ENCODE measurements around the gene PSMD7. TPM values are rescaled to one million over a fixed set of nuclear protein-coding genes. Genes with fewer than 3 reads are reported as not detected.

Gene PSMD7
- total and polyA plus RNA-seq, 2 of the 4 experiments (the other 2 are of a cell fraction) = 80.8 to 98.3 TPM

DNA sequence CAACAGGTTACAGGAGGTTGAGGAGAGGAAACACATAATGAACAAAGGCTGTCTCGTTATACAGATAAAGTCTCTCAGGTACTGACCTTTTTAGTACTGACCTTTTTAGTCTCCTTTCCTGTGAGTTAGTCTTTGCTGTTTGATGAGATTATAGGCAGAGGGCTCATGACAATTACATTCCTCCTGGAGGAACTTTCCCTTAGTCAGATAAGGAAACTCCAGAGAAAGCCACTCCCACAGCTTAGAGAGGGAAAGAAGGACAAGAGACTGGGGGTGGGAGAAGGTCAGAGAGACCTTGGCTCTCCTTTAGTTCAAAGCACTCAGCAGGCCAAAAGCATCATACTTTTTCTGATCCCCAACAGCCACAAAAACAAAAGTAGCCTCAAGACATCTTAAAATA is 15.3 kb upstream of the PSMD7 start:
- no peak overlapping the region for H2AK9ac ChIP-seq (replicated peaks; ENCODE audit: low read depth, low read length, poor library complexity)
- H3K9ac ChIP-seq (ENCODE audit: low read depth, low read length) = no peak overlapping the region
- no peak overlapping the region for H3K23ac ChIP-seq (ENCODE audit: low read depth, low read length)
- H2BK5ac ChIP-seq (ENCODE audit: low read depth, low read length, poor library complexity, severe bottlenecking) = no peak overlapping the region
- no peak overlapping the region for H3K56ac ChIP-seq (ENCODE audit: extremely low read depth, insufficient read depth, low read length)
- DNase-seq (no peak), ATAC-seq (ENCODE audit: low read depth) (peak; percentile 32; the same call in 1 of the 2 replicates)
- no peak overlapping the region for H2BK120ac ChIP-seq (ENCODE audit: low read depth, low read length)
- intact Hi-C loops (cut with micrococcal nuclease) = no loop called here
- H3K18ac ChIP-seq (ENCODE audit: low read depth, low read length) = no peak overlapping the region
- POLR2A ChIA-PET (ENCODE audit: unreplicated experiment) = no interaction called here
- no peak overlapping the region for H3K4ac ChIP-seq (ENCODE audit: low read depth, low read length)
- no peak overlapping the region for H3K4me2 ChIP-seq (ENCODE audit: low read depth, low read length)
- H3K4me1 ChIP-seq (ENCODE audit: control insufficient read depth, insufficient read depth, low read length) = no peaks in the 10 kb centered on the region
- dilution Hi-C loops (cut with HindIII; ENCODE audit: low sequenced_read_pairs, unreplicated experiment) = no loop called here
- H3K9me1 ChIP-seq (ENCODE audit: insufficient read depth, low read length) = no peaks in the 10 kb centered on the region
- H3K27ac ChIP-seq (ENCODE audit: insufficient read depth, low read length) = no peak overlapping the region
- no peak overlapping the region for H3K14ac ChIP-seq (replicated peaks; ENCODE audit: low read depth, low read length)
- no peak overlapping the region for H4K91ac ChIP-seq (ENCODE audit: insufficient read depth, low read depth, low read length)
- no CpG with 5 or more reads among the region's 1 CpG for WGBS, 2 experiments (ENCODE audit: extremely low coverage in 2 of 2, insufficient read length in 1 of 2)
- no peak overlapping the region for H2BK20ac ChIP-seq (ENCODE audit: low read depth, low read length)
- no peaks in the 10 kb centered on the region for H3K79me1 ChIP-seq (ENCODE audit: low read depth in 1 of 2, low read length in 2 of 2)
- no peak overlapping the region for H4K8ac ChIP-seq (ENCODE audit: low read depth in 2 of 2, low read length in 2 of 2)
- H2AK5ac ChIP-seq (ENCODE audit: low read depth, low read length) = no peak overlapping the region
- no peaks in the 10 kb centered on the region for H4K20me1 ChIP-seq (ENCODE audit: insufficient read depth, low read length)
- no TSS peak for BruUV-seq (replicated peaks)
- H3K36me3 ChIP-seq (ENCODE audit: control insufficient read depth, insufficient read depth, low read length) = no peaks in the 10 kb centered on the region
- no peaks in the 10 kb centered on the region for H3K27me3 ChIP-seq (ENCODE audit: control insufficient read depth, insufficient read depth, low read length)
- in situ Hi-C loops (cut with MboI; ENCODE audit: low sequenced_read_pairs) = loop anchor here (25.0 kb wide), 1 partner anchor 1219 kb away; no protein-coding TSS in a partner anchor
- no peaks in the 10 kb centered on the region for H3K9me3 ChIP-seq (ENCODE audit: control insufficient read depth, insufficient read depth, low read length)
- no peak overlapping the region for H2AFZ ChIP-seq (replicated peaks; ENCODE audit: low read length, poor library complexity)
- H2BK15ac ChIP-seq (ENCODE audit: low read depth, low read length) = no peak overlapping the region
- TF ChIP-seq RFX5 (IDR thresholded peaks at IDR 0.05; ENCODE audit: low read depth, low read length) = no peak
- H4K5ac ChIP-seq (ENCODE audit: low read depth, low read length) = no peak overlapping the region
- CTCF ChIA-PET = no interaction called here
- no peak overlapping the region for H3K4me3 ChIP-seq (ENCODE audit: insufficient read depth, low read depth, low read length)
